Activated CD8-positive, alpha-beta memory T cell treated with anti-CD3 and anti-CD28 coated beads for 4 hours (primary cell): ENCODE measurements around the gene HSD11B2.

Experiments
- DNase-seq, 2 donors: peaks; one replicate each; pipeline ENCODE4 v3.0.0-alpha.2; 2020; ENCODE audit warnings: low read depth in 2 of 2

The HSD11B2 gene

GRCh38 chr16:67451704-67452435, 20.9 kb downstream of the HSD11B2 start:
- DNase-seq = no peak

DNA sequence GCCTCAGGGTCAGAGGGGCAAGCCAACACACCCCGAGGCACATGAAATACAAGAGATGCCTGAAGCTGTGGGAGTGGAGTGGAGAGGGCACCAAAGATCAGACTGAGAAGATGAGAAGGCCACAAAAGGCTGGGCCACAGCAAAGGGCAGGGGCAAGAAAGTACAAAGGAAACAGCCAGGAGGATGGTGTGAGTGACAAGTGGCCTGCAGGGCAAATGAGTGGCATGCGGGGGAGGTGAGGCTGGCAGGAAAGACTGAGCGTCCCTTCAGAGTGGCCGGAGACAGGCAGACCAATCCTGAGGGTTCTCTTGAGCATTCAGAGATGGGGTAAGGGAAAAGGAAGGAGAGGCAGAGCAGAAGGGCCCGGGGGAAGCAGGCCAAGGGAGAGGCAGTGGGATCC, 23.2 kb downstream of the HSD11B2 start:
- DNase-seq = no peak

DNA sequence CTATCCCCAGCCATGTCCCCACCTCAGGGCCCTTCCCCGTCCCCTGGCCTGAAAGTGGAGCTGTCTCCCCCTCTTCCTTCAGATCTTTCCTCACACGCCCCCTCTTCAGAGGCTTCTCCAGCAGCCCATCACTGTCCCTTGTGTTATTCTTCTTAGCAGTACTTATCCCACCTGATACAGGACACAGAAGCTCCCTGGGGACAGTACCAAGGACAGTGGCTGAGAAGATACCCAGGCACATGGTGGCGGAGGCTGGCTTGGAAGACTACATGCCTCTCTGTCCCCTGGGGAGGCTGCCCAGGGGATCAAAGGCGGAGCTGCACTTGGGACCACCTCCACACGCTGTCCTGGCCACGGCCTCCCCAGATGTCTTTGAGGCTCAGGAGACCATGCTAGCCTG, 23.9 kb downstream of the HSD11B2 start:
- no peak for DNase-seq

DNA sequence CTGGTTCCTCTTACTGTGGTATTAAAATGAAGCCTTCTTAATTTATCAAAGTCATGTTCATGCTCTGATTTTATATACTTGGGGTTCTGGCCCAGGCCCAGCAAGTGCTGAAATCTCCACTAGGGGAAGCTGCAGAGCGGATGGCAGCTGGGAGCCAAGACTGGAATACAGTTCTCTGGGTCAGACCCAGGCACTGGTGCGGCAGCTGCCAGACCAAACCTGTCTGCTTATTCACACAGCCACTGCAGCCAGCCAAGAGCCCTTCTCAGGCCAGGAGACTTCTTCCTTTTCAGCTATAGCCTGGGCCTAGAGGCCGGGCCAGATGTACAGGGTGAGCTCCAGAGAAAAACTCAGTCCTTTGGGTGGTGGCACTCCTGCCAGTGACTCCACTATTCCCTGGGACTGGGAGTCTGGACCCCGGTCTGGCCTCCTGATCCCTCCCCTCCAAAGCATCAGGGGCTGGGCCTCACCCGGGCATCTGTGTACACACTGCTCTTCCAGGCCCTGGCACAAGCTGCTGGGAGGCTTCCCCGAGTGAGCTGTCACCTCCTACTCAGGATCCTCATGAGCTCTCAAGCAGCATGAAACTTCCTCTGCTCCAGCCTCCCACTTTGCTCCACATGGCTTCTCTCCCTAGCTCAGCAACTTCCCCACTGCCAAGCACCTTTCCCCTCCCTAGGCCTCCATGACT, 25.6 kb downstream of the HSD11B2 start:
- DNase-seq = no peak

- DNase-seq = no peak
Observed at GRCh38 chr16:67457611-67458010, 26.7 kb downstream of the HSD11B2 start.

DNA sequence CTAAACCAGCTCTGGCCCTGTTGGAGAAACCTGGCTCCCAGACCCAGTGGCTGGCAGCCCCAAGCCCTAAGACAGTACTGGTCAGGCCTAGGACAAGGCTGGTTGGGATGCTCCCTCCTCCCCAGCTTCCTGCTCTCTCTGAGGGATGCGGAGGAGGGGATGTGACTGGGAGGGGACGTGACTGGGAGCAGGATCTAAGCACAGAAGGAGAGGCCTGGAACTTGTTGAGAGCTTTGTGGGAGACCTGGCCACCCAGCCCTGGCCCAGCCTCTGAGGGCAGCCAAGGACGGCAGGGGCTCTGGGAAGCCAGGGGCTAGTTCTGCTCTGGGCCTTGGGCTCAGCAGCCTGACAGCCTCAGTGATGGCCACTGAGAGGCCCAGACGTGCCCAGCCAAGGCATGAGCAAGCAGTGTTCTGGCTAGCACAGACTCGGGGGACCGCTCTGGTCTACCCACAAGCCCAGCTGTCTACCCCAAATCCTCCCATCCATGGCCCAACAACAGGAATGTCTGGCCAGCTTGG, 27.3 kb downstream of the HSD11B2 start:
- no peak for DNase-seq

DNA sequence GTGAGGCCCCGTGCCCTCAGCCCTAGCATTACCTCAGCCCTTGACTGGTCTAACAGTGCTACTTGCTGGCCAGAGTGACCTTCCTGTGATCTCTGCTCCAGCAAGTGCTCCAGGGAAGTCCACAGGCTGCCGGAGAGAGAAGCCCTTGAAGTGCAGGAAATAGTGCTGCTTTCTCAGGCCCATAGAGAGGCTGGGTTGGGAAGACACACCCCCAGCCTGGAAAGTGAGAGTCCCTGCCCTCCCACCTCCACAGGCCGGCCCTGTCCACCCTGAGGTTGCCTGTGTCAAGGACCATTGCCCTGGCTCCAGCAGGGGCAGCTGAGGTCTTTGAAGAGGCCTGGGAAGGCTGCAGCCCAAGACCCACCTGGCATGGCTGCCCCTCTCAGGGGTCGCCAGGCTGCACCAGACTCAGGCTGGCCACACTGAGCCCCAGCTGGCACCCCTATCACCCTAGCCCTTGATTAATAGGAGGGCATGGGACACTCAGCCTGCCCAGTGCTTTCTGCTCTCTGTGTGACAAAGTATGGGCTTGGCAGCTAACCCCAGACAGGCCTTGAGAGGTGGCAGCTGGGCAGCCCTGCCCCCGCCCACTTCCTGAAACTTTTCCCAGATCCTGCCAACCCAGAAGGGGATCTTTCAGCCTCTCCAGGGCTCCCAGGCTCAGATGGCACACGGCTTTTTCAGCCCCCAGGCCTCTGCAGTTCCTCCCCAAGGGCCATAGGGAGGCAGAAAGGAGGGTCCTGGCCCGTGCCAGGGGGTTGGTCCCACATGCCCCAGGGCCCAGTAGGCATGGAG, 28.3 kb downstream of the HSD11B2 start:
- DNase-seq = no peak

DNA sequence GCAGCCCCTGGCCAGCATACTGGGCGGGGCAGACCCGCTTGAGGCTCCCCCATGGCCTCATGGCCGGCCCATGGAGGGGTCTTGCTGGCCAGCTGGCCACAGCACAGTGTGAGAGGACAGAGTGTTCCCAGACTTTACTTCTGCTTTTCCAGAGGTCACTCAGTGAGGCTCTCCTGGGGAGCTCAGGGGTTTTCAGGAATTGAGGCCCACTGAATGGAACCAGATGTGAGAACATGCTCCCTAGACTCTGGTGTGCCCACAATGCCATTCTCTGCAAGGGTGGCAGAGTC, 28.9 kb downstream of the HSD11B2 start:
- no peak for DNase-seq

DNA sequence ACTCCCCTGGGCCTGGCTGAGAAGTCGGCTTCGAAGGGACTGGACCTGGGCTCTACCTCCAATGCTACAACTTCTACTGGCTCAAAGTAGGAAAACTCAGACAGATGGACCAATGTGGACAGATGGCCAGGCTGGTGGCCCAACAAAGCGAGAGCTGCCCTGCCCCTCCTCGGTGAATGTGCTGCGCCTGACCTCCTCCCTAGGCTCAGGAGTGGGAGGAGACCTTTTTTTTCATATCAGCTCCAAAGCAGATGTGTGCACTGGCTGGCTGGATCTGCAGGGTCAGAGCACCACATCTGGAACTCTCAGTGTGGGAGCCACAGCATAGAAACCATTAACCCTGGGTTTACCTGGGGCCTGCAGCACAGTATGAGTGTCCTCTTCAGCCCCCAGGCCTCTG, 29.2 kb downstream of the HSD11B2 start:
- no peak for DNase-seq

DNA sequence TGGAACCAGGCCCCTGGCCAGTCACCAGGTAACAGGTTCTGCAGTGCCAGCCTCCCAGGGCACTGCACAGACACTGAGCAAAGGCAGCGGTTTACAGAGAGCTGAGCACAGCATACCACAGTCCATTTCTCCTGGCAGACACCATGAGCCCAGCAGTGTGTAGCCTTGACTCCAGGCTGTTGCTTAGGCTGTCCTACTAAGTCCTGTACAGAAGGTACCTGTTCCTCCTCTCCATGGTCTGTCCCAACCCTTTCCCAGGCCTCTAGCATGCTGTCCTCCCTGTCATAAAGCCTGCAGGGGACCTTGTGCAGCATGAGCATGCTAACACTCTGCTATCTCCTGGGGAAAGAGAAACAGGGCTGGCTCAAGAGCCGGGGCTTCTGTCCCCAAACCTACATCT, 30.0 kb downstream of the HSD11B2 start:
- no peak for DNase-seq

- DNase-seq = no peak
Observed at GRCh38 chr16:67461600-67462278, 30.8 kb downstream of the HSD11B2 start.

GRCh38 chr16:67462279-67462655, 31.3 kb downstream of the HSD11B2 start:
- no peak for DNase-seq

DNA sequence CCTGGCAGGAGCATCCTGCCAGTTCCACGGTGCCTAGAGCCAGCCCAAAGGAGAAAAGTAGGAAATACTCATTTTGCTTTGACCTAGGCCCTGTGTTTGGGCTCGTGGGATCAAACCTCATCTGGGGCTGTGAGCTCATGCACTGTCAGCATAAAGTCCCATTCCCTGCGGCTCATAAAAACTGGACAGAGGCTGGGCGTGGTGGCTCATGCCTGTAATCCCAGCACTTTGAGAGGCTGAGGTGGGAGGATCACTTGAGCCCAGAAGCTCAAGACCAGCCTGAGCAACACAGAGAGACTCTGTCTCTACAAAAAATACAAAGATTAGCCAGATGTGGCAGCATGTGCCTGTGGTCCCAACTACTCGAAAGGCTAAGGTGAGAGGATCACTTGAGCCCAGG, 32.1 kb downstream of the HSD11B2 start:
- no peak for DNase-seq

- DNase-seq = no peak
Observed at GRCh38 chr16:67463691-67464090, 32.8 kb downstream of the HSD11B2 start.

DNA sequence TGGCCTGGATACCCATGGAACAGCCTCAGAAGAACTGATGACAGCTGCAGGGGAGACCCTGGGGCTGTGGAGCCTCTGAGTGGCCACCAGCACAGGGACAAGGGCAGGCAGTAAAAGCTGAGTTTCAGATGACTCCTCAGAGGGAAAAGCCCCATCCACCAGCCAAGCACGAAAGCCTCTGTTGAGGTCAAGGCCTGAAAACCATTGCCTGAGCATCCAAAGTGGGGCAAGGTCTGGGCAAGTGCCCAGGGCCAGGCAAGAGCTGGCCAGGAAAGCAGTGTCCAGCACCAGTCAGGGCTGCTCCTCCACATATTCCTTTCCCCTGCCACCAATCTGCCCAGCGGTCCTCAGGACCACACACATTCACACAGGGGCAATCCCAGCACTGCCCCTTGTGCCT, 33.6 kb downstream of the HSD11B2 start:
- no peak for DNase-seq

DNA sequence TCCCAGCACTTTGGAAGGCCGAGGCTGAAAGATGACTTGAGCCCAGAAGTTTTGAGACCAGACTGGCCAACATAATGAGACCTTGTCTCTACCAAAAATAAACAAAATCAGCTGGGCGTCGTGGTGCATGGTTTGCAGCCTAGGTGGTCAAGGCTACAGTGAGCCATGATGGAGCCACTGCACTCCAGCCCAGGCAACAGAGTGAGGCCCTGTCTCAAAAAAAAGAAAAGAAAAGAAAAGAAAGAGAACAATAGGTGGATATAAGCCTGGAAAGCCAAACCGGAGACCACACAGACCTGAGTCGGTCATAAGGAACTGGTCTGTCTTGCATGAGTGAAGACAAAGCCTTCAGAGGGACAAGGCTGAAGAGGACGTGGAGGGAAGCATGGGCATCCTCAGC, 35.7 kb downstream of the HSD11B2 start:
- DNase-seq = no peak

DNA sequence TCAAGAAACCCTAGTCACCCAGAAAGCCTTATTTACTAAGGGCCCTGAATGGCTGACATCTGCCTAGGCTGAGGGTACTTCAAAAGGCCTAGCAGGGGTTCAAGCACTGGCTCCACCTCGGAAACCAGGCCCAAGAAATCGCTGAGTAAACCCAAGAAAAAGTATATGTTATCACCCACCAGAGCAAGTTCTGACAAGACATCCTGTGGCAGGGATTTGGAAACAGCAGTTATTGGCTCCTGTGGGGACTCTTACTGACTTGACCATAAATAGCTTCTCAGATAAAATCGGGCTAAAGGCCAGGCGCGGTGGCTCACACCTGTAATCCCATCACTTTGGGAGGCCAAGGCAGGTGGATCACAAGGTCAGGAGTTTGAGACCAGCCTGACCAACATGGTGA, 37.8 kb downstream of the HSD11B2 start:
- no peak for DNase-seq

GRCh38 chr16:67470359-67470758, 39.4 kb downstream of the HSD11B2 start:
- DNase-seq = no peak

GRCh38 chr16:67471758-67472384, 41.0 kb downstream of the HSD11B2 start:
- no peak for DNase-seq

DNA sequence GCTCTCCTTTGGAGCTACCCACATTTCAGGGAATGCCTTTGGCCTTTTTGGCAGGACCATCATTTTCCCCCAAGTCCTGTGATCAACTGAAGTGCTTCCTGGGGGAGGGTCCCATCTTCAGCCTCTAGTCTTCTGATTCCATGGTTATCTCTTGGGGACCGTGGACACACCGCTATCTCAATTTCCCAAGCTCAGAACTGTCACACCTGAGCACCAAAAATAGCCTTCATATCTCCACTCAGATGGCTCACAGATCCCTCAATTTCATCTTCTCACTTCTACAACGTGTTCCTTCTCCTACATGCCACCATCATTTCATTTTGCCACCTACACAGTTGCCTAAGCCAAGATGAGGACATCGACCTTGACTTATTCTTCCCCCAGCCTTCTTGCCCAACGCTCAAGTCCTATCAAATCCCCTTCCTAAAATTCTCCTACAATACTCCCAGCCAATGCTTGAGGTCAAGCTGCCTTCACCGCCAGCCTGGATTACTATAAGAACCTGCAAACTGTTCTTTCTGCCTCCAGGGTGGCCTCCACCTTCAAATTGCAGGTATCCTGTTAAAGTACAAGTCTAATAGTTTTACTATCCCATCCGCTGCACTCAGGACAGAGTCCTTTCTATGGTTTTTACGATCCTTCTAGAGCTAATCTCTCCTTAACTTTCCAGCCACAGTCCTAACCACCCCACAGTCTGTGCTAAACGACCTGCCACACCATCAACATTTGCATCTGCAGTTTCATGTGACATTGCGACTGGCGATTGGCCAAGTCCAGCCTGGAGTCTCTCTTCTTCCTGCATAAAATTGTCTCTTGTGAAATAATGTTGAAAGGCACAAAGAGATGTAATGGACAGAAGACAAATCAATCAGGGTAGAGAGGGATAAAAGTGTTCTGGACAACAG, 43.9 kb downstream of the HSD11B2 start:
- no peak for DNase-seq
